ENCODE results near the gene MLIP.

MLIP gene

GRCh38 chr6:54262499-54262898, 151.3 kb downstream of the MLIP start:
- Histone ChIP-seq H3K27ac (no peak overlapping the region), H3K4me3 (no peak overlapping the region)

- Histone ChIP-seq H3K27ac (no peak overlapping the region), H3K4me3 (no peak overlapping the region)
These were observed 151.7 kb downstream of the MLIP start for GRCh38 chr6:54262971-54263370.

GRCh38 chr6:54264581-54265272, 153.5 kb downstream of the MLIP start:
- no peak overlapping the region for H3K4me3 ChIP-seq
- no peak overlapping the region for H3K27ac ChIP-seq

GRCh38 chr6:54266400-54266923, 155.2 kb downstream of the MLIP start:
- H3K27ac ChIP-seq: no peak overlapping the region
- no peak overlapping the region for H3K4me3 ChIP-seq

GRCh38 chr6:54267798-54268197, 156.6 kb downstream of the MLIP start:
- Histone ChIP-seq H3K27ac (no peak overlapping the region), H3K4me3 (no peak overlapping the region)

- Histone ChIP-seq H3K27ac (no peak overlapping the region), H3K4me3 (no peak overlapping the region)
These were observed 162.1 kb downstream of the MLIP start for GRCh38 chr6:54273214-54273820.

- H3K4me3 ChIP-seq: no peak overlapping the region
- no peak overlapping the region for H3K27ac ChIP-seq
These were observed 163.1 kb downstream of the MLIP start for GRCh38 chr6:54274383-54274782.

GRCh38 chr6:54282186-54282585, 170.9 kb downstream of the MLIP start:
- H3K27ac ChIP-seq: no peak overlapping the region

GRCh38 chr6:54284161-54284860, 173.1 kb downstream of the MLIP start:
- no peak overlapping the region for H3K4me3 ChIP-seq
- no peak overlapping the region for H3K27ac ChIP-seq

More at GRCh38 chr6:54282186-54282585, 170.9 kb downstream of the MLIP start:
- no peak overlapping the region for H3K4me3 ChIP-seq

- Histone ChIP-seq H3K27ac (peak overlapping the region in 1 of 21 experiments; percentile 22), H3K4me3 (no peak overlapping the region)
These were observed 174.4 kb downstream of the MLIP start for GRCh38 chr6:54285595-54285994.

GRCh38 chr6:54286141-54286540, 174.9 kb downstream of the MLIP start:
- Histone ChIP-seq H3K4me3 (no peak overlapping the region), H3K27ac (peak overlapping the region in 1 of 21 experiments; percentile 26)

GRCh38 chr6:54288474-54288873, 177.2 kb downstream of the MLIP start:
- Histone ChIP-seq H3K27ac (no peak overlapping the region), H3K4me3 (no peak overlapping the region)

GRCh38 chr6:54289426-54289825, 178.2 kb downstream of the MLIP start:
- no peak overlapping the region for H3K27ac ChIP-seq
- no peak overlapping the region for H3K4me3 ChIP-seq

GRCh38 chr6:54291146-54291545, 179.9 kb downstream of the MLIP start:
- Histone ChIP-seq H3K4me3 (no peak overlapping the region), H3K27ac (peak overlapping the region in 6 of 21 experiments; percentile 1 to 58 (median 28))

- H3K27ac ChIP-seq: no peak overlapping the region
- no peak overlapping the region for H3K4me3 ChIP-seq
These were observed 180.5 kb downstream of the MLIP start for GRCh38 chr6:54291738-54292137.

GRCh38 chr6:54294965-54295532, 183.8 kb downstream of the MLIP start:
- H3K27ac ChIP-seq: no peak overlapping the region
- no peak overlapping the region for H3K4me3 ChIP-seq

GRCh38 chr6:54299542-54300269, 188.5 kb downstream of the MLIP start:
- no peak overlapping the region for H3K4me3 ChIP-seq
- no peak overlapping the region for H3K27ac ChIP-seq

GRCh38 chr6:54301770-54302169, 190.5 kb downstream of the MLIP start:
- Histone ChIP-seq H3K27ac (no peak overlapping the region), H3K4me3 (no peak overlapping the region)

GRCh38 chr6:54307439-54307910, 196.2 kb downstream of the MLIP start:
- H3K4me3 ChIP-seq: no peak overlapping the region
- no peak overlapping the region for H3K27ac ChIP-seq
